Calu3 (cell line): ENCODE results near the gene ATP13A2. TPM values are rescaled to one million over a fixed set of nuclear protein-coding genes. Genes with fewer than 3 reads are reported as not detected.

Experiments
- BruUV-seq: library from RNA; stranded (reverse); fragments of 400-500 nt; replicated peaks from 2 replicates; lab custom pipeline; 2021; lab: Mats Ljungman, UMichigan
- CTCF ChIA-PET: fragments of 300-600 bp; sonication (Branson Sonifier 250); formaldehyde crosslinking; loops from one replicate; lab custom pipeline; 2022; ENCODE audit warnings: antibody characterized with exemption; lab: Charles Lee
- DNase-seq: peaks from one replicate; pipeline ENCODE4 v3.0.0; 2022
- H3K27ac Mint-ChIP-seq: one replicate; pipeline ENCODE4 v1.8.0; 2022; ENCODE audit warnings: mixed read lengths; ENCODE audit not compliant: unreplicated experiment
- H3K27me3 Mint-ChIP-seq: one replicate; pipeline ENCODE4 v1.8.0; 2022; ENCODE audit warnings: mixed read lengths; ENCODE audit not compliant: unreplicated experiment
- H3K36me3 Mint-ChIP-seq: one replicate; pipeline ENCODE4 v1.8.0; 2022; ENCODE audit warnings: mild to moderate bottlenecking, moderate library complexity, mixed read lengths; ENCODE audit not compliant: insufficient read depth, unreplicated experiment
- H3K4me1 Mint-ChIP-seq: one replicate; pipeline ENCODE4 v1.8.0; 2022; ENCODE audit warnings: mild to moderate bottlenecking, low read depth, mixed read lengths; ENCODE audit not compliant: unreplicated experiment
- H3K4me3 Mint-ChIP-seq: one replicate; pipeline ENCODE4 v1.8.0; 2022; ENCODE audit warnings: mild to moderate bottlenecking, low read depth, moderate library complexity, mixed read lengths; ENCODE audit not compliant: unreplicated experiment
- H3K9me3 Mint-ChIP-seq: one replicate; pipeline ENCODE4 v1.8.0; 2022; ENCODE audit warnings: low read depth, mixed read lengths; ENCODE audit not compliant: unreplicated experiment
- CTCF ChIP-seq: fragments of 200-600 bp; IDR thresholded peaks from one replicate; pipeline ENCODE4 v1.8.0; 2022; ENCODE audit warnings: antibody characterized with exemption; ENCODE audit not compliant: unreplicated experiment
- intact Hi-C: fragments of 100-400 bp; cut with micrococcal nuclease; formaldehyde crosslinking; loops from one replicate; pipeline ENCODE4 v1.10.0; 2022; ENCODE audit not compliant: unreplicated experiment
- total RNA-seq: library from RNA; stranded (reverse); gene quantifications from 2 replicates; pipeline ENCODE4 v1.2.3, GENCODE V29; 2022

Gene ATP13A2
- total RNA-seq, 1 experiment from 2014 or later, result 33.4 TPM

GRCh38 chr1:16996845-16997244 lies 14.9 kb downstream of the ATP13A2 start:
- no peak overlapping the region for H3K4me3 Mint-ChIP-seq
- intact Hi-C loops, result no loop called here
- no TSS peak for BruUV-seq
- H3K4me1 Mint-ChIP-seq, result no peaks in the 10 kb centered on the region
- no peaks in the 10 kb centered on the region for H3K9me3 Mint-ChIP-seq
- TF ChIP-seq CTCF, result no peak
- DNase-seq, result no peak
- H3K27ac Mint-ChIP-seq, result no peak overlapping the region
- H3K36me3 Mint-ChIP-seq, result peaks cover 12% of the 10 kb centered on the region
- CTCF ChIA-PET, result interaction anchor here (0.6 kb wide), 1 partner anchor 778 kb away, joined by 6 read pairs; no protein-coding TSS in a partner anchor
- H3K27me3 Mint-ChIP-seq, result no peaks in the 10 kb centered on the region

- H3K4me1 Mint-ChIP-seq, result no peaks in the 10 kb centered on the region
- no peaks in the 10 kb centered on the region for H3K9me3 Mint-ChIP-seq
- BruUV-seq, result no TSS peak
- peaks cover 7% of the 10 kb centered on the region for H3K36me3 Mint-ChIP-seq
- H3K27me3 Mint-ChIP-seq, result no peaks in the 10 kb centered on the region
- H3K27ac Mint-ChIP-seq, result no peak overlapping the region
- intact Hi-C loops, result no loop called here
- CTCF ChIA-PET, result no interaction called here
- H3K4me3 Mint-ChIP-seq, result no peak overlapping the region
- no peak for DNase-seq
- no peak for TF ChIP-seq CTCF
Measured at GRCh38 chr1:16993521-16994038, 18.1 kb downstream of the ATP13A2 start.

- Mint-ChIP-seq H3K36me3 (peaks cover 7% of the 10 kb centered on the region), H3K4me3 (no peak overlapping the region), H3K9me3 (no peaks in the 10 kb centered on the region), H3K27me3 (no peaks in the 10 kb centered on the region), H3K27ac (no peak overlapping the region), H3K4me1 (no peaks in the 10 kb centered on the region)
- TF ChIP-seq CTCF, result no peak
- intact Hi-C loops, result no loop called here
- no peak for DNase-seq
- no TSS peak for BruUV-seq
- CTCF ChIA-PET, result no interaction called here
Measured at GRCh38 chr1:16992675-16993074, 19.1 kb downstream of the ATP13A2 start.

- intact Hi-C loops, result no loop called here
- BruUV-seq, result no TSS peak
- CTCF ChIA-PET, result no interaction called here
- Mint-ChIP-seq H3K27ac (no peak overlapping the region), H3K4me1 (no peaks in the 10 kb centered on the region), H3K27me3 (no peaks in the 10 kb centered on the region), H3K4me3 (no peak overlapping the region), H3K9me3 (no peaks in the 10 kb centered on the region), H3K36me3 (peaks cover 7% of the 10 kb centered on the region)
- no peak for DNase-seq
- no peak for TF ChIP-seq CTCF
Measured at GRCh38 chr1:16992102-16992501, 19.6 kb downstream of the ATP13A2 start.
